NCI-H774 (cell line): Measurements from ENCODE around the gene FZD8.
"Not testable (repeated sequence)": the region's sequence is repeated elsewhere in the genome, so short reads cannot be mapped to it uniquely, and the experiment has no call there.

Experiments used
- DNase-seq: peaks from one replicate; lab custom pipeline; 2025; lab: John Stamatoyannopoulos, UW

The FZD8 gene, protein sequence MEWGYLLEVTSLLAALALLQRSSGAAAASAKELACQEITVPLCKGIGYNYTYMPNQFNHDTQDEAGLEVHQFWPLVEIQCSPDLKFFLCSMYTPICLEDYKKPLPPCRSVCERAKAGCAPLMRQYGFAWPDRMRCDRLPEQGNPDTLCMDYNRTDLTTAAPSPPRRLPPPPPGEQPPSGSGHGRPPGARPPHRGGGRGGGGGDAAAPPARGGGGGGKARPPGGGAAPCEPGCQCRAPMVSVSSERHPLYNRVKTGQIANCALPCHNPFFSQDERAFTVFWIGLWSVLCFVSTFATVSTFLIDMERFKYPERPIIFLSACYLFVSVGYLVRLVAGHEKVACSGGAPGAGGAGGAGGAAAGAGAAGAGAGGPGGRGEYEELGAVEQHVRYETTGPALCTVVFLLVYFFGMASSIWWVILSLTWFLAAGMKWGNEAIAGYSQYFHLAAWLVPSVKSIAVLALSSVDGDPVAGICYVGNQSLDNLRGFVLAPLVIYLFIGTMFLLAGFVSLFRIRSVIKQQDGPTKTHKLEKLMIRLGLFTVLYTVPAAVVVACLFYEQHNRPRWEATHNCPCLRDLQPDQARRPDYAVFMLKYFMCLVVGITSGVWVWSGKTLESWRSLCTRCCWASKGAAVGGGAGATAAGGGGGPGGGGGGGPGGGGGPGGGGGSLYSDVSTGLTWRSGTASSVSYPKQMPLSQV

DNA sequence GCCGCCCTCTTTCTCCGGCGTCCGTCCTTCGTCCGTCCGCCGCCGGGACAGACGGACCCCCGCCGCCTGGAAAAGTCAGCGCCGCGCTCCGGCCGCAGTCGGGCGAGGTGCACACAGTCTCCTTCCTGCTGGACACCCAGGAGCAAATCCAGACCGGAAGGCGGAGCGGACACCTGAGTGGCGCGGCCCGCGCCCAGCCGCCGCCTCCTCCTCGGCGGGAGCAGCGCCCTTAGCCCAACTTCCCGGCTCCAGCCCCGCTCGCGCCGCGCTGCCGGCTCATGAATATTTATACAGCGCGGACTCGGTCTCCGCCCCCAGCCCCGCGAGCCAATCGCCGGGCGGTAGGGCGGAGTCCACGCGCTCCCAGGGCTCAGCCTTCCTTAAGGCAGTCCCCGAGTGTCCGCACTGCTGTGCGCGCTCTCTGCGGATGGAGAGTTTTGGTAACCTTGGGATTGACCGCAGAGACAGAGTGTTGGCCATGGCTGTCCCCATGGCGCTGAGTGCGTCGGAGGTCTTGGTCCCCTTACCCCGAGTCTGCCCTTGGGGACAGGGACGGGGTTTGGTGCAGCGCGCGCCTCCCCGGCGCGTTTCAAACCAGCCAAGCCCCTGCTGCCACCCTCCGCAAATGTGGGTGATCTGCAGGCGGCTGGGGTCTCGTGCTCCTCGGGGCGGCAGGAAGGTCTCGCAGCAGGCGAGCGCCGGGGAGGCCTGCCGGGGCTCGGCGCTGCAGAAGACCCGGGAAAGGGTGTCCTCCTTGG, at the start of gene FZD8:
FZD8 (minus strand) TSS at position 262 of the 758 bp plus-strand sequence. CDS start 867 bp downstream, outside the sequence.
- DNase-seq, result peak; percentile 92

DNA sequence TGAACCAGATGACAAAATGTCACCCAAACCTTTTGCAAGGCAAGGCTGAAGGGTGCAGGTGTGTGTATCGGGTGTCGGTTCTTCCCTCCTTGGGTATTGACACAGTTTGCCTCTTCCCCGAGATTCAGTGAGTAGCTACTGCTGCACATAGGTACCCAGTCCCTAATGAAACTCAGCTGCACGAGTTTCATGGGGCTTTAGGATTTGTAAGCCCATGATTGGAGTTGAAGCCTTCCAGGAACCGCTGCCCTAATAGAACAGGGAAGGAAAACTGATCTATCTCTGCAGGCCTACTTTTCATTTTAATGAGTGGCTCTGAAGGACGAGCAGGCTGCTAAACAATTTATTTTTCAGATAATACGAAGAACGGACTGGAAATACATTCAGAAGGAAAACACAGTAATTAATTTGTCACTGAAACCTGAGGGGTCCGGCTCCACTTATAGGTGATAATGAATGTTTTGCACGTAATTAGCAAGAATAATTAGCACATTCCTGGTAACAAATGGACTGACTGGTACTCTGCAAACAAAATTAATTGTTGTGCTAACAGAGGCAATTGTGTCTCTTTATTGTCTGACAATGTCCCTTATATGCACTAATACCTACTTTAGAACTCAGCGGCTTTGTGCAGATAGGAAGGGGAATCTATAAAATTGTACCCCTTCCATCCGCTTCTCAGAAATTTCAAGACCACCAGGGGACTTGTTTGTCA, 49.6 kb upstream of the FZD8 start:
- DNase-seq, result peak; percentile 43

DNA sequence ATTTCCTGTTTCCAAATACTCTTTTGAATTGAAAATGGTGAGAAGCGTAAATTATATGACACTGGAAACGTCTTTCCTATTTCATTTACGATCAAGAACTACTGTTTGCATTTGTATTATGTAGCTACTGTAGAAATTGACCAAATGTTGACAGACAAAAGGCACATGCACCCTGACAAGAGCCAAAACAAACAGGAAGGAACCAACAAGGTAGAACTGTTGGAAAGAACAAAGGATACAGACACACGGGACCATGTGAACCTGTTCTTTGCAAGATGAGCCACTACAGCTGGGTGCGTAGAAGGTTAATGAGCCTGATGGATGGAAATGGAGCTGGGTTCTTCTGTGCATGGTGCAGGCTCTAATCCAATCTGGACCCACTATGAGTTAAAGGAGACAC, 48.4 kb upstream of the FZD8 start:
- DNase-seq, result peak; percentile 90

DNA sequence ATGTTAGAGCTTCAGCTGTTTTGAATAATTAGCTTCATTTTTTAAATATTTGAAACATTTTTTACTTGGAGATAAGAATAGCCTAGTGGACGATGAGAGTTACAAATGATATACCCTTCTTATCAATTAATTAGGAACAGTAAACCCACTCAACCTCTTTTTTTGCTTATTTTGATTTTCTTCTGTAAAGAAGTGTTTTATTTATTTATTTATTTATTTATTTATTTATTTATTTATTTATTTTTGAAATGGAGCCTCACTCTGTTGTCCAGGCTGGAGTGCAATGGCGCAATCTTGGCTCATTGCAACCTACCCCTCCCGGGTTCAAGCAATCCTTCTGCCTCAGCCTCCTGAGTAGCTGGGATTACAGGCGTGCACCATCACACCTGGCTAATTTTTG, 43.8 kb upstream of the FZD8 start:
- DNase-seq, result not testable (repeated sequence)

DNA sequence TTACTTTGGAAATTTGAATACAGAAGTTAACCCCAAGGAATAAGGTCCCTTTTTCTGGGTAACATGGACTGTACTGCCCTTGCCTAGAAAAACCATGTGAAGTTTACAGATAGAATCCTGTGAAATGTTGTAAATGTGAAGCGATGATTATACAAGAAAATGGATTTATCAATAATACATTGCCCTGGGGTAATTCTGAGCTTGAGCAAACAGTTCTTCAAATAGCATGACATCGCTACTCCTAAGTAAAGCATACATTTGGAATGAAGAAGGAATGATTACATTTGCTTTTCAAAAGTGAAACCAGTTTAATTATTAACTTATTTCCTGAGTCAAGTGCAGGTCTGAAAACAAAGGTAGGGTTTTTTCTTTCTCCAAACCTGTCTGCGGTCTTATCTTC, 43.3 kb upstream of the FZD8 start:
- no peak for DNase-seq

DNA sequence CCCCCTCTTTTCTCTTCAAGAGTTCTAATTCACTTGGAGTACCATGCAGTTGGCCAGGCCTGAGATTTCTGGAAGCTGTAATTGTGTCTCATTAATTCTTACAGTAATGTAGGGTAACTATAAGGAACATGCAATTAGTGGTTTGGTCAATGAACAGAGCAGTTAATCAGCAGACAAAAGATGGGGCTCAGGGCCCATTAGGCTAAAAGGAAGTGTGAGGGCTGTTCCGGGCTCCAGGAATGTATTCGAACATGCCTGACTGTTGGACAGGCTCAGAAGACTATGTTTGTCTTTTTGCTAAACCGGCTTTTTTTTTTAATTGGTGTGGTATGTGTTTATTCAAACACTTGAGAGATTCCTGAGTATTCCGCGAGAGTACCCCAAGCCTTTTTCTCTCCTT, 42.5 kb upstream of the FZD8 start:
- DNase-seq, result no peak

DNA sequence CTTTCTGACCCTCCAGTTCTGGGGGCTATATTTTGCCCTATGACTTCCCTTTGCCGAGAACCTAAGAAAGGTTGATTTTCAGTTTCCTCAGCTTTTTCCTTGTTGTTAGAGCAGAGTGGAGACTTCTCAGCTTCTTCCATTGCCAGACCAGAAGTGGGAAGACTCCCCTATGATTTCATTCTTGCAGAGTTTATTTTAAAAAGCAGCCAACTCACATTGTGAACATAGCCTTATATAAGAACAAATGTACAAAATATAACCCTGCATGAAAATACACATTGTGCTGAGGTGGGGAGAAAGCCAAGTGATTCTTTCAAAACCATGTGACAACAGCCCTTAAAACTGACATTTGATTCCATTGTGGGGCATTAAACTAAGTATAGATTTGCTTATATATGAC, 33.8 kb upstream of the FZD8 start:
- no peak for DNase-seq

DNA sequence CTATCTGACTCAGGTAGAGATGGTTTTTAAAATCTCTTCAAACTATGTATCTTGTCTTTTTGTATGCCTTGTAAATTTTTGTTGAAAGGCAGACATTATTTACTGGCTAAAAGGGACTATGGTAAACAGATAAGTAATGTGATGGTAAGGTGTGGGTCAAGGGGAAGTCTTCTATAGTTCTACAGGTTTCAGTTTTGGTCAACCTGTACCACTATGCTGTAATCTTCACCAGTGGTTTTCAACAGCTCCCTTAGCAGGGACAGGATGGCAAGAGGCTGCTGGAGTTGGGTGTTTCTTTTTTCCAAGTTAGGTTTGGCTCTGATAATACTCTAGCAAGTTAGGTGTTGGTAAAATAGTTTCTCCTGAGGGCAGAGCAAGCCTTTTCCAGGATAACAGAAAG, 32.7 kb upstream of the FZD8 start:
- DNase-seq, result no peak

DNA sequence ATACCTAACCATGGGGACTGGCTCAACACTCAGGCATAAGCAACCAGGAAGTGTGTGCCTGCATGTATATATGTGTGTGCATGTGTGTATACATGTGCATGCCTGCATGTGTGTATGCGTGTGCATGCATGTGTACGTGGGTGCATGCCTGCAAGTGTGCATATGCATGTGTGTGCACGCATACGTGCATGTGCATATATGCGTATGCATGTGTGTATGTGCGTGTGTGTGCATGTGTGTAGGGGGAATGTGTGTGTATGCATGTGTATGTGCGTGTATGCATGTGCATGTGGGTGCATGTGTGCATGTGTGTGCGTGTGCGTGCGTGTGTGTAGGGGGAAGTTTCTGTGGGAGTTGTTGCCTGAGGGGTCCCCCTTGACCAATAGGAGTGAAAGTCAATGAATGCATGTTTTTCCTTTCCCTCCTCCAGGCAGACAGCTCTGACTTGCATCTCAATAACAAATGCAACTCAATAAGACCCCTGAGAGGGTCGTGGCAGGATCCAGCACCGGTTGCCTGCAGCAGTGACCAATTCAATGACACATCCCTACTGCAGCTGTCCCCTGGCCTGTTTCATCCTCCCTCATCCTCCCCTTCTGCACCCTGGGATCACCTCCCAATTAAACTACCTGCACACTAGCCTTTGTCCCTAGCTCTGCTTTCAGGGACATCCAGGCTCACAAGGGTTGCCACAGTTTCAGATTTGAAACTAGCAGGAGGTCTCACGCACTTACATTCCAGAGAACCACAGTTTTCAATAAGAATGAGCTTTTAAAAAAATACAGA, 27.0 kb upstream of the FZD8 start:
- no peak for DNase-seq

DNA sequence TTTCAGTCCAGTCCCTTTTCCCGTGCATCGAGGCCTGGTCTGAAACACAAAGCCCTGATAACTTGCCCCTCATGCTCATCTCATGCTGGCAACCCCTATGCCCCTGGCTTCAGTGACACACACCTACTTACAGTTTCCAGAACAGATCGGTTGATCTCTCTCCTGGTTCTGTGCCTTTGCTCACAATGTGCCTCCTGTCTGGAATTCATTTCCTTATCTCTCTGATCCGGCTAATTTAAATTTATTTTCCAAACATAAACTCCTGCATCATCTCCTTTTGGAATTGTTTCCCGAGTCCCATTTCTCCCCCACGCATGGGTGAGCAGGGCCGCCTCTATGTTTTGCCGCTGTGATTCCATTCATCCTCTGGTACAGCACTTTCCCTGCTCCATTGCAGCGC, 25.9 kb upstream of the FZD8 start:
- no peak for DNase-seq

DNA sequence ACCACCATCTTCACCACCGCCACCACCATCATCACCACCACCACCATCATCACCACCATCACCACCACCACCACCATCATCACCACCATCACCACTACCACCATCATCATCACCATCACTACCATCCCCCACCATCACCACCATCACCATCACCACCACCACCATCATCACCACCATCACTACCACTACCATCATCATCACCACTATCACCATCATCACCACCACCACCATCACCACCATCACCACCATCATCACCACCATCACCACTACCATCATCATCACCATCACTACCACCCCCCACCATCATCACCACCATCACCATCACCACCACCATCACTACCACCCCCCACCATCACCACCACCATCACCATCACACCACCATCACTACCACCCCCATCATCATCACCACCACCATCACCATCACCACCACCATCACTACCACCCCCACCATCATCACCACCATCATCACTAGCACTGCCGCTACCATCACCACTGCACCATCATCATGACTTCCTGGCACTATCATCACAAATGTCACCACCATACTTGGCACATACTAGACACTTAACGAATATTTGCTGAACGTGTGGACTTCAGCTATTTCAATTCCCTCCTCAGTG, 25.3 kb upstream of the FZD8 start:
- no peak for DNase-seq

DNA sequence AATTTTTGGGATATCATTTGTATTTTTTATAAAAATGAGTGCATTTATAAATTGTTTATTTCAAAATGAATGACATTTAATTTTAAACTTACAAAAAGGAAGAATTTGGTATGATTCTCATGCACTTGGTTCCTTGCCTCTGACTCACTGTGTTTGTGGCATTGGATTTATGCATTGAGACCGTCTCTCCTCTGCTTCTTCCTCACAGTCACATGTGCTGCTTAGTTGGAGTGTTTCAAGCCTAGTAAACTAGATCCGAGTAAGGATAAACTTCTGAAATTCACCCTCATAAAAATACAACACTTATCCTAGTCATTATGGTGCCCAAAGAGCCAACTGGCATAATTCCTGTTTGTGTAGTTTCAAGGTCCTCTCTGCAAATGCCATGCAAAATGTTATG, 19.1 kb upstream of the FZD8 start:
- DNase-seq, result no peak

DNA sequence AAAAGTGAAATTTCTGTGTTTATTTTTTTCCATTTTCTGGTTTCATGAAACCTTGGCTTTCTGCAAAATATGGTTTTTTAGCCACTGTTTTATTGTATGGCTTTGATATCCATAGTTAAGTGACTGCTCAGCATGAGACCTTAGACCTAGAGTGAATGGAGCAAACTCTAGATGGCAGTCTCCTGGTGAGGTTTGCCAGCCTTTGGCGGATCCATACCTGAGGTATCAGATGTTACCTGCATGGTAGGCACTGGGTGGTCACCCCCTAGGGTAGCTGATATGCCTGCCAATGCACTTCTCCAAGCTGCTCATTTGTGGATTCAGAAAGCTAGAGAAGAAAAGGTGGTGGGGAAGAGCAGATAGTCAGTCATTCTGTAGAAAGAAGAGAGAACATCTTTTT, 17.4 kb upstream of the FZD8 start:
- no peak for DNase-seq

DNA sequence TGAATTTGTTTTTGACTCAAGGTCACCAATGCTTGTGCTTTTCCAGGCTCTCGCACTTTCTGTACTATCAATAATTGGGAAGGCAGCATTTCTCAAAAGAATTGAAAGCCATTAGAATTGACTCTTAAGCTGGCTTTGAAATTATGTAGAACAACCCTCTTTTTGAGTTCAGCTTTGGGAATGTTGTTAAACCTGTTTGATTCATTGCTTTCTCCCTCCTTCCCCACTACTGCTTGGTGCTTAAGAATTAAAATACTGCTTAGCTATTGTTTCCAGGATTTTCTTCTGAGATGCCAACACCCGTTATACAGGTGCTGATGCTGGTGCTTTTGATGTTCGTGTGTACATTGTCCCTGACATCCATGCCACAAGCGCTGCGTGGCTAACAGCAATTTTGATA, 15.5 kb upstream of the FZD8 start:
- DNase-seq, result no peak

DNA sequence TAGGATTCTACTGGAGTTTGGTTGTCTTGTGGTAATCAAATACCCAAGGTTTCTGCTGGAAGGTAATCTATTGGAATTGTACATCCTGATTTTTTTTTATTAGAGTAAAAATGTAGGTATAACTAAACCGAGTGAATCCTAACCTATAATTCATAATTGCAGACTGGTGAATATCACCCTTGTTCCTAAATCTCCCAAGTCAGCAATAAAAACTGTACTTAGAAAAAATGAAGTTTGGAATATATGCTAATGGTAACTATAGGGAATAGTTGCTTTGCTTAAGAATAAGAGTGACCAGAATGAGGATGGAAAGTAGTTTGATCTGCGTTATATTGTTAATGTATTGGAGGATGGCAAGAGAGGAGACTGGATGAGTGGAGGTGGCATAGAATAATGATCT, 10.7 kb upstream of the FZD8 start:
- no peak for DNase-seq

DNA sequence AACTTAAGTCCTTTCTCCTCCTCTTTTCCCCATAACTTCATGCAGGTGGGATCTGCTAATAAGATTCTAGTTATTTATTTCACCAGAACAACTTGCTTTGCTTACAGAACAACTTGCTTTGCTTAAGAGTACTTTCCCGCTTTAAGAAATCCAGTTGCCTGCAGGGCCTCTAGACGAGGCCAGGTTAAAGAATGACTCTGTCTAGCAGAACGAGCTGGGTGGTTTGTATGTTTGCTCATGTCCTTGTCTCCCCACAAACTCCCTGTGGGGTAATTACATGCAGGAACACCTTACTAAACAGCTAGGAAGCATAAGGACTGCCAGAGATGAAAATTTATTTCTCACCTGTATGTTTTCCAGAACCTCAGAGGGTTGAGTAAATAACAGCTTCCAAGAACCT, 8.8 kb upstream of the FZD8 start:
- no peak for DNase-seq

DNA sequence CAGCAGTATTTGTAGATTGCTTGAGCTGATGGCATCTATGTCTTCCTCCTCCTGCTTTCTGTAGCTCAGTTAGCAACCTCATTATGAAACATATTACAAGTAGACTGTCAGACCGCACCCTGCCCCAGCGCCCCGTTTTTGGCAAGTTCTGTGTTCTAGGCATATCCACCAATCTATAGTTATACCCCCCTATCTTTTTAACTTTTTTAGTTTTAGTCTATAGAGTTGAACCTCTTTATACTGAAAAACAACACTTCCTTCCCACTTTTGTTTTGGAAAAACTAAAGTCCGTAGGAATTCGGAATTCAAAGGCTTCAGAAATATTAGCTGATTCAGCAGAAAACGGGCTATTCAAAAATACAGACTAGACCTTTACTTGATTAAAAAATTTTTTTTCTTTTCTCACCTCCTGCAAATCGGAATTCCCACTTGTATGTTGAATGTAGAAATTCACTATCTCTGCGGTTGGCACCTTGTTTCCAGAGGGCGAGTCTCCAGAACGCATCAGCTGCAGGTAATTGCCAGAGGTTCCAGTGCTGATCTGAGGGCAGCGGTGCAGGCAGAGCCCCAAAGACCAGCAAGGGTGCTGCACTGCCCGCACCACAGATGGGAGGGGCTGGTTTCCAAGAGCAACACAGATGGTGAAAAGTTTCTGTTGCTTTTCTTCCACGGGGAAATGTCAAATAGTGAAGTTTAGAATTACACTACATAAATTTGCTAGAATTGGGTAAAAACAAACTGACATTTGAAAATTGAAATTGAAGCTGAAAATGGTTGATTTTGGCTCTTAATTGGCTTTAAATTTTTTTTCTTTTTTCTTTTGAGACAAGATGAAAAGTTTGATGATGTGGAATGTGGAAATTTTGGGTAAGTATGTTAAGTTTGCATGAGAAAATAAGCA, 2.2 kb upstream of the FZD8 start:
- no peak for DNase-seq

DNA sequence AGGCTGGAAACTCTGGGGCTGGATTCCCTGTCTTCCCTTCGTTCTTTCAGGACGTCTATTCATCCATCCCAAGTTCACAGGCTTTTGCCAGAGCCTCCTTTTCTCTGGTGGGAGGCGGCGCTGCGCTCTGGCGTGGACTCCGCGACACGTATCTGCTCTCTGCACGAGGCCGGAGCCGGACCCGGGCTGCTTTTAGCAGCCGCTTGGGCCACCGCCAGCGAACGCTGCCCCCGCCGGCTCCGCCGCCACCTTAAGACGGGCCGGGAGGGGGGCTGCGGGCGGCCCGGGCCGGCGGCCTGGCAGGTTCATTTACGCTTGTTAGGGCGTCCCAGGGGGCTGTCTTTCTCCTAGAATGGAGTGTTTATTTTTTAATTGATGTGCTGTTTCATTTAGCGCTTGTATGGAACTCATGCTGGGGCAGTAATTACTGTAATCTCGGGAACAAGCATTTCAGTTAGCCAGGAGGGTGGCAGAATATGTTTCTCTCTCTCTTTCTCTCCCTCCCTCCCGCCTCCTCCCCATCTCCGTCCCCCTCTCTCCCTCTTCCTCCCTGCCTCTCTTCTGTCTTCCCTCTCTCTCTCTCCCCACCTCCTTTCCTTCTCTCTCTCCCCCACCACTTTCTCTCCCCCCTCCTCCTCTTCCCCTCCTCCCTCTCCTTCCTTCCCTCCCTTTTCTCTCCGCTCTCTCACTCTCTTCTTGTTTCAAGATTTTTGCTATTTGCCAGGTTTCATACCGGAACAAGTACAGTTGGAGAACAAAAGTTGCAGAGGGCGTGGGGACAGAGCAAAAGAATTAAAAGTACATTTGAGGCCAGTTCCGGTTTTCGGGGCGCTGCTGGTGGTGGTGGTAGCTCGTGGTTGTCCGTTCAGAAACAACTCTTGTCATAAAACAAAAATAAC, 1.3 kb upstream of the FZD8 start:
- peak; percentile 41 for DNase-seq

DNA sequence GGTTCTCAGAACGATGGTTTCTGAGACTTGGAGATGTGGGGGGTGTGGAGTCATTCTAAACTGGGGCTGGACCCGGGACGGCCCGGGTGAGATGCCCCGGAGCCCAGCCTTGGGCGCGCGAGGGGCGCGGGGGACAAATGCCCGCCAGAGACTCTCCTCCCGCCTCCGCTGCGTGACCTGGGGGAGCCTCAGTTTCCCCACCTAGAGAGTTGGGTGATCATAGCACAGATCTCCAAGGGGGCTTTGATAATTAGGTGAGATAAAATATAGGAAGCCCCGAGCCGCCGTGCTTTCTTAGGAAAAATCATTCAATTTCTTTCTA, 658 bp upstream of the FZD8 start:
- DNase-seq, result no peak
